Duodenal mucosa (tissue), 2 donors: ENCODE results near the gene CCDC6.
A peak's percentile ranks its signal among the peaks of the same experiment; 100 is the strongest.

Source experiments
- H3K27ac ChIP-seq: one replicate; pipeline ENCODE4 v1.7.0; 2013; ENCODE audit warnings: low read depth, low read length
- H3K27me3 ChIP-seq, 2 donors: one replicate each; pipeline ENCODE4 v1.7.0; 2013; ENCODE audit warnings: low read length in 2 of 2, control low read depth in 1 of 2; ENCODE audit not compliant: insufficient read depth in 2 of 2, control insufficient read depth in 1 of 2
- H3K36me3 ChIP-seq, 2 donors: one replicate each; pipeline ENCODE4 v1.7.0; 2013; ENCODE audit warnings: low read length in 2 of 2, control low read depth in 1 of 2; ENCODE audit not compliant: insufficient read depth in 2 of 2, control insufficient read depth in 1 of 2
- H3K4me1 ChIP-seq, 2 donors: one replicate each; pipeline ENCODE4 v1.7.0; 2013; ENCODE audit warnings: low read length in 2 of 2, control low read depth in 1 of 2; ENCODE audit not compliant: insufficient read depth in 2 of 2, control insufficient read depth in 1 of 2
- H3K4me3 ChIP-seq, 2 donors: one replicate each; pipeline ENCODE4 v1.7.0; 2013; ENCODE audit warnings: low read length in 2 of 2, low read depth in 1 of 2
- H3K9ac ChIP-seq, 2 donors: one replicate each; pipeline ENCODE4 v1.7.0; 2013; ENCODE audit warnings: low read length in 2 of 2, low read depth in 1 of 2
- H3K9me3 ChIP-seq, 2 donors: one replicate each; pipeline ENCODE4 v1.7.0; 2013; ENCODE audit warnings: low read length in 2 of 2, control low read depth in 1 of 2; ENCODE audit not compliant: control insufficient read depth in 1 of 2

CCDC6 gene

GRCh38 chr10:59907918-59908807 lies 1.8 kb upstream of the CCDC6 start:
- no peaks in the 10 kb centered on the region for H3K27me3 ChIP-seq
- no peaks in the 10 kb centered on the region for H3K9me3 ChIP-seq
- H3K36me3 ChIP-seq: no peaks in the 10 kb centered on the region
- H3K27ac ChIP-seq: peak overlapping the region; percentile 64
- H3K9ac ChIP-seq: peak overlapping the region; percentile 71 to 81
- peak overlapping the region; percentile 86 to 93 for H3K4me3 ChIP-seq
- peaks cover 22 to 36% of the 10 kb centered on the region in 2 donors for H3K4me1 ChIP-seq

- peak overlapping the region; percentile 64 for H3K27ac ChIP-seq
- peak overlapping the region; percentile 71 to 95 for H3K9ac ChIP-seq
- H3K4me1 ChIP-seq: peaks cover 22 to 36% of the 10 kb centered on the region in 2 donors
- no peaks in the 10 kb centered on the region for H3K36me3 ChIP-seq
- peak overlapping the region; percentile 86 to 93 for H3K4me3 ChIP-seq
- H3K9me3 ChIP-seq: no peaks in the 10 kb centered on the region
- H3K27me3 ChIP-seq: no peaks in the 10 kb centered on the region
These were observed 1.2 kb upstream of the CCDC6 start for GRCh38 chr10:59907537-59907917.

DNA sequence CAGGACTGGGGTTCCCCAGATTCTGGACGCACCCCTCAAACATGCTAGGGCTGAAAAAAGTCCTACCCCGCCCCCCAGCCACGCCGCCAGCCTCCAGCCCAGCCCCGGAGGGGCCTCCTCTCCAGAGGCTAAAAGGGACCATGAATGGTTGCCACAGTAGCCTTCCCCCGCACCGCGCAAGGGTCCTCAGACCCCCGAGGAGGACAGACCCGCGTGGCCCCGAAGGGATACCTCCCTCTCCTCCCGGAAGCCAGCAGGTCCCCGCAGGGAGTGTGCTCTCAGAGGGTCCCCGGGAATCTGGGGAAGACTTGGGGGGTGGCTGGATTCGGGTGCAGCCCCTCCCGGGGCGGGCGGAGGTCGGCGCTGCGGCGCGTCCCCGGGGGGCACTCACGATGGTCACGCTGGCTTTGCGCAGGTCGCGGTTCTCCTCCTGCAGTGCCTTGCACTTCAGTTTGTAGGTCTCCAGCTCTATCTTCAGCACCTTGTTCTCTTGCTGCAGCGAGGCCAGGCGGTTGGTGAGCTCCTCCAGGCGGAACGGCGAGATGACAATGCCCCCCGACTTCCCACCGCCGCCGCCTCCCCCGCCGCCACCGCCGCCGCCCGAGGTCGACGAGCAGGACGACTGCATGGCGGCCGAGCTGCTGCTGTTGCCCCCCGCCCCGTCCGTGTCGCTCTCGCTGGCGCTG lies 482 bp downstream of the CCDC6 start:
- Histone ChIP-seq H3K36me3 (no peaks in the 10 kb centered on the region), H3K9ac (peak overlapping the region; percentile 95 to 97), H3K4me1 (peaks cover 30 to 44% of the 10 kb centered on the region in 2 donors), H3K9me3 (no peaks in the 10 kb centered on the region), H3K27me3 (no peaks in the 10 kb centered on the region), H3K4me3 (peak overlapping the region; percentile 86 to 93), H3K27ac (peak overlapping the region; percentile 82)

GRCh38 chr10:59905066-59905730 lies 1.2 kb downstream of the CCDC6 start:
- Histone ChIP-seq H3K36me3 (peaks cover 0 to 1% of the 10 kb centered on the region in 2 donors), H3K9ac (peak overlapping the region; percentile 95 to 97), H3K4me1 (peaks cover 37 to 50% of the 10 kb centered on the region in 2 donors), H3K4me3 (peak overlapping the region; percentile 86 to 93), H3K27ac (peak overlapping the region; percentile 82), H3K27me3 (no peaks in the 10 kb centered on the region), H3K9me3 (no peaks in the 10 kb centered on the region)

GRCh38 chr10:59904426-59905065 lies 1.8 kb downstream of the CCDC6 start:
- Histone ChIP-seq H3K27ac (no peak overlapping the region), H3K9me3 (no peaks in the 10 kb centered on the region), H3K4me3 (peak overlapping the region; percentile 86 to 93), H3K36me3 (peaks cover 0 to 2% of the 10 kb centered on the region in 2 donors), H3K27me3 (no peaks in the 10 kb centered on the region), H3K9ac (peak overlapping the region; percentile 95 to 97), H3K4me1 (peaks cover 44 to 56% of the 10 kb centered on the region in 2 donors)

GRCh38 chr10:59903871-59904270 lies 2.5 kb downstream of the CCDC6 start:
- Histone ChIP-seq H3K9ac (peak overlapping the region in 1 of 2 donors; percentile 95), H3K4me1 (peaks cover 50 to 62% of the 10 kb centered on the region in 2 donors)

DNA sequence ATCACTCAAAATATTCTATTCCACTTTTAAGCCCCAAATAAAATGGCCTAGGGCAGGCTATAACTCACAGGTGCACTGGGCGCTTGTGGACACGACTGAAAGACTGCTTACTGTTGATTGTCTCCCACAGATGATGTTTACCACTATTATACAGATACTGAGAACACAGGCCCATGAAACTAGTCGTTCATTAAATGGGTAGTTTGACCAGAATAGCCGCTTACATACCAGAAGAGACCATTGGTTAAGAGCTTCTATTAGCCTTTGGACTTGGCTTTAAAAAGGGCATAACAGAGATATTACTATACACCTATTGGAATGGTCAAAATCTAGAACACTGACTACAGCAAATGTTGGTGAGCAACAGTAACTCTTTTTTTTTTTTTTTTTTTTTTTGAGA lies 4.3 kb downstream of the CCDC6 start:
- peak overlapping the region; percentile 53 for H3K27ac ChIP-seq
- no peaks in the 10 kb centered on the region for H3K9me3 ChIP-seq
- no peak overlapping the region for H3K9ac ChIP-seq
- H3K4me1 ChIP-seq: peaks cover 55 to 64% of the 10 kb centered on the region in 2 donors
- H3K36me3 ChIP-seq: peaks cover 0 to 2% of the 10 kb centered on the region in 2 donors
- no peaks in the 10 kb centered on the region for H3K27me3 ChIP-seq
- no peak overlapping the region for H3K4me3 ChIP-seq

More at GRCh38 chr10:59903871-59904270, 2.5 kb downstream of the CCDC6 start:
- Histone ChIP-seq H3K27me3 (no peaks in the 10 kb centered on the region), H3K4me3 (peak overlapping the region; percentile 86 to 93), H3K27ac (no peak overlapping the region), H3K36me3 (peaks cover 0 to 2% of the 10 kb centered on the region in 2 donors), H3K9me3 (no peaks in the 10 kb centered on the region)

GRCh38 chr10:59901470-59901869 lies 4.9 kb downstream of the CCDC6 start:
- Histone ChIP-seq H3K9me3 (no peaks in the 10 kb centered on the region), H3K4me1 (peaks cover 59 to 68% of the 10 kb centered on the region in 2 donors), H3K27me3 (no peaks in the 10 kb centered on the region), H3K4me3 (no peak overlapping the region), H3K9ac (no peak overlapping the region), H3K36me3 (peaks cover 0 to 2% of the 10 kb centered on the region in 2 donors), H3K27ac (peak overlapping the region; percentile 53)

DNA sequence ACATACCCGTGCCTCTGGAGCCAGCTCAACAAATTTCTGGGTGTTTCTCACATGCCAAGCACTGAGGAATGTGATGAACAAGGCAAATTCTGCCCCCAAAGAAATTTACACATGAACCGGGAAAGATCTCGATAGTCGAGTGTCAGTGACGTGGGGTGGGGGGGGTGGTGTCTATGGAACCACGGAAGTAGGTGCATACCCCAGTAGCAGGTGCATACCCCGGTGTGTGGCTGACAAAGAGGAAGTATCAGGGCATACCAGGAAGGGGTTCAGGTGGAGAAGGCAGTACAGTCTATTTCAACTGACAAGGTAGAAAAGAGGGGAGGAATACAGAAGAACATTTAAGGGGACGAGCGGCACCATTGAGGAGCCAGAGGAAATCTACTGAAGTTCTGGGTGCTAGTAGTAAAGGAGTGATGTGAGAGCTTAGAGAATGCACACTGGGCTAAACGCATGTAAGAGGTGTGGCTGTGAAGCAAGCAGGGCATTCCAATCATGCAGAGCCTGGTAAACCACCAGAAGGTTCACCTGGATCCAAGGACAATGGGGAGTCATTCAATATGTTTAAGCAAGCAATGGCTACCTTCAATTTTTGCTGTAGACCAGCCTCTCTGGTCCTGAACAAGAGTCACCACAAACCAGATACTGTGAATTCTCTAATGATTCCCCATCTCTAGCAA lies 6.2 kb downstream of the CCDC6 start:
- no peak overlapping the region for H3K27ac ChIP-seq
- no peak overlapping the region for H3K9ac ChIP-seq
- H3K4me3 ChIP-seq: peak overlapping the region in 1 of 2 donors; percentile 17

More for the DNA sequence above, 6.2 kb downstream of the CCDC6 start:
- Histone ChIP-seq H3K4me1 (peaks cover 70 to 80% of the 10 kb centered on the region in 2 donors), H3K36me3 (peaks cover 0 to 2% of the 10 kb centered on the region in 2 donors), H3K27me3 (no peaks in the 10 kb centered on the region), H3K9me3 (no peaks in the 10 kb centered on the region)
